Stimulated activated CD8-positive, alpha-beta memory T cell treated with anti-CD3 and anti-CD28 coated beads, Interleukin-15, amount 100 ng/mL, for 1 hour (primary cell): ENCODE measurements around the gene RALY.

Experiments
- DNase-seq: peaks from one replicate; pipeline ENCODE4 v3.0.0-alpha.2; 2020; ENCODE audit warnings: low read depth

Gene RALY

DNA sequence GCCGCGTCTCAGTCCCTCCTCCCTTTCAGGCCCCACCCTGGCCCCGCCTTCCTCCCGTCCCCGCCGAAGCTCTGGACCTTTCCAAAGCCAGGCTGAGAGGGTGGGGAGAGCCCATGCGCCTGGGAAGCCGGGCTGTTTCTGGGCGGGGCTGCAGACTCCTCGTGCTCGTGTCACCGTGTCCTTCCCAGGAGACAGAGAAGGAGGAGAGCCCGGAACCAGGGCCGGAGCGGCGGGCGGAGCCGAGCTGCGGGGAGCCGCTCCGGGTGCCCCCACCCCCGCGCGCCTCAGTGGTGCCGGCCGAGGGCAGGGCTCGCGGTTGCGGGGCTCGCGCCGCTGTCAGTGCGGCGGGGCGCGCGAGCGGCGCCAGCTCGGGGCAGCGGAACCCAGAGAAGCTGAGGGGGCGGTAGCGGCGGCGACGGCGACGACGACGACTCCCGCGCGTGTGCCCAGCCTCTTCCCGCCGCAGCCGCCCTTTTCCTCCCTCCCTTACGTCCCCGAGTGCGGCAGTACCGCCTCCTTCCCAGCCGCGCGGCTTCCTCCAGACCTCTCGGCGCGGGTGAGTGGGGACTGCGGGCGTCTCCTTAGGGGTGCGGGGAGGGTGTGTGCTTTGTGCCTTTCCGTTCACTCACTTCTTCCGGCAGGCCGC, at the start of gene RALY:
TSS of gene RALY (plus strand) at position 336 of the 646 bp plus-strand sequence. CDS start 78,164 bp downstream, outside the sequence.
- peak; percentile 93 for DNase-seq

DNA sequence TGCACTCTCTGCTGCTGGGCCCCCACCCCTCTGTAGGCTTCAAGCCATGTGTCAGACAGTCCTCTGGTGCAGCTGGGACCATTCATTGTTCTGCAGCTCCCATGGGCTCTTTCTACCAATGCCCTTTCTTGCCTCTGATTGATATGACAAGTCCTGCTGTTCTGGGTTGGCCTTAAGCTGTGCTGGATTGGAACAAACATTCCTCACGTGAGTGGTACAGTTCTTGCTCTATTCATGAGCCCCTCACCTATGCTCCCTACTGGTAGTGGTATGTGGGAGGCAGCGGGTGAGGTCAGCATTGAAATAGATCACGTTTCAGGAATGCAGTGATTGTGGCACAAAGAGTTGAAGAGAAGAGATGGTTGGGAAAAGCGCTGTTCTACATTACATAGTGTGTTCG, 48.8 kb upstream of the RALY start:
- no peak for DNase-seq

DNA sequence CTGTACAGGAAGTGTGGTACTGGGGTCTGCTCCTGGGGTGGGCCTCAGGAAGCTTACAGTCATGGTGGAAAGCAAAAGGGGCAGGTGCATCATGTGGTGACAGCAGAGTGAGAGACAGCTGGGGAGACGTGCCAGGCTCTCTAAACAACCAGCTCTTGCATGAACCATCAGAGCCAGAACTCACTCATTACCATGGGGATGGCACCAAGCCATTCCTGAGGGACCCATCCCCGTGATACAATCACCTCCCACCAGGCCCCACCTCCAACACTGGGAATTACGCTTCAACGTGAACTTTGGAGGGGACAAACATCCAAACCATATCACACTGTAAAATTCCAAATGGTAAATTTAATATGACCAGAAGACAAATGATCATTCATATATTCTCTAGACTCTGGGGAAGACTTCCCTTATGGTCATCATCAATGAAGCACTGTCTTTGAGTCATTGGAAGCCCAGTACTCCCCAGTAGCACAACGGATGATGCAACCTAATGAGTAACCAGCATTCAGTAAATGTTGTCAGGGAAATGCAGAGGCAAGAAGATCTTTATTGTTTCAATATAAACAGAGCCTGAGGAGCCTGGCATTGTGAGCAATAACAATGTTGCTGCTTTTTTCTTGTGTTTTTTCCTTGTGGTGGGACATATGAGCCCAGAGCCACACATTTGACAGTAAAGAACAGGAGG, 48.2 kb upstream of the RALY start:
- no peak for DNase-seq

DNA sequence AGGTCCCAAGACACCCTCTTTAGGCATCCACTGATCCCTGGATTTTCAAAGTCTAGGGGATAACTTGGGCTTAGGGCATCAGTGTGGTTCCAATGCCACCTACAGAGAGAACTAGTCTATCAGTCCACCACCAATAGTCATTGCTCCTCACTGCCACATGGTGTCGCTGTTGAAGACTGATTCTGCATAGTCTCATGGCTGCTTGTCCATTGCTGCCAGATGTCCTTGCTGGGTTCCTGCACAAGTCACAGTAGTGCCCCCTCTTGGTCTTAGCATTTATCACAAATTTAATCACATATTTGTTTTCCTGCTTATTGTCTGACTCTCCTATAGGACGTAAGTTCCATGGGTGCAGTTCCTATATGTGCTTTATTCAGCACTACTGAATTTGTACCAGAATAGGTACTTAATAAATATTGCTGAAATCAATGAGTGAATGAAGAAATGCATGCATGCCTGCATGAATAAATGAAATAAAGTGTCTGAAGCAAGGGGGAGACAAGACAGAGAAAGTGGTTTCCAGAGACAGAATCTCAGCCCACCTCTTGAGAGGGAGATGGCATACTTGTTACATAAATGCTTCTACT, 45.9 kb upstream of the RALY start:
- no peak for DNase-seq

DNA sequence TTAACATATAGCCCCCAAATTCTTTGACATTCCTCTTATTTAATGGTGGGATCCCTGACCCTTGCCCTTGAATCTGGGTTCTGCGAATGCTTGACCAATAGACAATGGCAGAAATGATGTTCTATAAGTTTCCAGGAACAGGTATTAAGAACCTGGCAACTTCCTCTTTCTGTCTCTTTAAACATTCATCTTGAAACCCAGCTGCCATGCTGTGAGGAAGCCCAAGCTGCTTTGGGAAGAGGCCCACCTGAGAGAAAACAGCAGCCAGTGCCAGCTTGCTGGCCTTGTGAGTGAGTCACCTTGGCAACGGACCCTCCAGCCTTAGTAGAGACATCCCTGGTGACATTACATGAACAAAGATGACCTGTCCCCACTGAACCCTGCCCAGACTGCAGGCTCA, 45.2 kb upstream of the RALY start:
- no peak for DNase-seq

DNA sequence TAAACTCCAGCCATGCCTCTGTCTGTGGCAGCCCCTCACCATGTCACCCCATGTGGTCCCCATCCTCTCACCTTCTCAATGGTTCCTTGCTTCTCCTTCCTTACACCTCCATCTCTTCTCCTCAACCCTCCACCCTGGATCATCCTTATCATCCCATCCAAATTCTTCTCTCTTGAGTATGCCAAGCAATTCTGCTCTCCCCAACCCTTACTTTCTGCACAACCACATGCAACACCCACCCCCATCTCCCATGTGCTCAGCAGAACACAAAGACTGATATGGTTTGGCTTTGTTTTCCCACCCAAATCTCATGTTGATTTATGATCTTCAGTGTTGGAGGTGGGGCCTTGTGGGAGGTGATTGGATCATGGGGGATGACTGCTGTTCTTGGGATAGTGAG, 42.5 kb upstream of the RALY start:
- DNase-seq: no peak

DNA sequence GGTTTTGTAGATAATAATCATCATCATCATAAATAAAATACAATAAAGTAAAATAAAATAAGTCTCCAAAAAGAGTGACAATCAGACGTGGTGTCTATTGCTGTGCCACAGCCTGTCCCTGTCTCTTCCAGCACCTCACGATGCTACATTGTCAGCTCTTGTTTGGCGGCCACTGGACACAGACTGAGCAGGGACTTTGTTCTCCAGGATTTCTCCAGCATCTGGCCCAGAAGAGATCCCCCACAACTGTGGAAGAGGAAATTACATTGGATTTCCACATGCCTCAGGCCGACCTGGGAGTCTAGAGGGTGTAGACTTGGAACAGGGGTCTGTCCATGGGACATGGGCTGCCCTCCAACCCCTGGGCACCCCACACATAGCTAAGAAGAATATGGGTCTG, 39.2 kb upstream of the RALY start:
- DNase-seq: no peak

DNA sequence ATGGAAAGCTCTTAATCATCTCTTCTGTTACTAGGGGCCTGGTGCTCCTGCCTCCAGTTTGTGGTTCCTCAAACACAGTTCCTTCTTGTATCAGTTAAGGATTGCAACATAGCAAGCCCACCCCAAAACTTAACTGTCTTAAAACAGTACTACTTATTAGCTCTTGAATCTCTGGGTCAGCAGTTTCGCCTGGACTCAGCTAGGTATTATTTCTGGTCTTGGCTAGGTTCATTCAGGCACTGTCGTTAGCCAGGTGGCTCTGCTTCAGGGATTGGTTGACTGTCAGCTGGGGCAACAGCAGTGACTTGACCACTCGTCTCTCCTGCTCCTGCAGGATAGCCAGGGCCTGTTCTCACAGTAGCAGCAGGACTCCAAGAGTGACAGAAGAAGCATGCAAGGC, 30.0 kb upstream of the RALY start:
- DNase-seq: no peak

DNA sequence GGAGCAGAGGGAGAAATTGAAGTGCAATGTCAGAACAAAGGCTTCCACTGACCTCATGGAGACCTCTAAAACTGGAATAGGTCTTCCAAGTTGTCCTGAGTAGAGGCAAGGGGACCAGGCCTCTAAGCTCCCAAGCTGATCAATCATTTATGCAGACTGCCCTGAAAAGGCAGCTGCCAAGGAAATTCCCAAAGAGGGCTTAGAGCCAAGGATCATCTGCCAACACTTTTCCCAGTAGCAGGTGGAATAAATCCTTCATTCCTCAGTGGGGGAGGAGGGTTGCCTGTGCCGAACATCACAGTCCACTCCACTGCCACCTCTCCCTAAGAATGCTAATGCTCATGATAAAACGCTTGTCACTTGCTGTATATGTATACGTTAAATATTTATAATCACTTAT, 29.3 kb upstream of the RALY start:
- no peak for DNase-seq

DNA sequence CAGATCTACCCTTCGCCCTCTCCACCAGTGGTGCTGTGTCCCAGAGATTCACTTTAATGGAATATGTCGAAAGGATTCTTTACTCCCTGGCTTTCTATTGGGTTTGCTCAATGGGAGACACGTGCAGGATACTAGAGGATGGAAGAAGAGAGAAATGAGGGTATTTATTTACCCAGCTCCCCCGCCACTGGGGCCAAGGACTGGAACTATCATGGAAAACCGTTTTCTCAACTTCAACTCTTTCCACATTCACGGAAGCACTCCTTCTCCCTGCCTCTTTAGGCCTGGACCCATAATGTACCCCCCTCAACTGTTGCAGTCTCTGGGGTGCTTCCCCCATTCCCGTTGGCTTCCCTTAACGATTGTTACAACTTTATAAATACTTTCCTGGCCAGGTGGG, 26.6 kb upstream of the RALY start:
- no peak for DNase-seq

DNA sequence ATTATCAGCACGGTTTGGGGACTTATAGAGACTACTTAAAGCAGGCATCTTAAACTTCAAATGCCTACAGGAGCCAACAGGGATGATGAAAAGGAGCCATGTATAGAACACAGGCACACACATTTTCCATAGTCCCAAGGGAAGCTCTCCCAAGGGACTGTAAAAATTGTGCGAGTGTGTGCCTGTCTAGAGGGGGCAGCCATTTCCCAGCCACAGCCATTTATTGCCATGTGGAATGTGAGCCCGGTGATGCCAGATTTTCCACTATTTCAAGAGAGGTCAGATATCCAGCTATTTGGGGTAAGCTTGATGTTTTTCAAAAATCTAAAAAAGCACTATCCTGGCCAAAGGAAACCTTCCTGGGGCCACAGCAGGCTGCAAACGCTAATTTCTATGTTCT, 24.1 kb upstream of the RALY start:
- DNase-seq: no peak

DNA sequence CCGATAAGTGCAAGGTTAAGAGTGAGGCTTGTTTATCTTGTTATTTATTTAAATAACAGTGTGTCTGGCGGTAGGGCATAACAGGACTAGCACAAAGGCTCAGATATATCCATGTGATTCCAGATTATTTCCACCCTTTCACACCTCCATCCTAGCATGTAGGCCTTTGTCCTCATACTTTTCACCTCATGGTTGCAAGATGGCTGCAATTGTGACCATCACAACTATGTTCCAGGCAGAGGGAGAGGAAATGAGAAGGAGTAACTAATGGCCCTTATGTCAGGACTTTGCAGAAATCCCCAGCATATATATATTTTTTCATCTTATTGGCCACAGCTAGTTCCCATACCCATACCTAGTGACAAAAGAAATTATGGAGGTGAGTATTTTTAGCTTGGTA, 23.5 kb upstream of the RALY start:
- no peak for DNase-seq

DNA sequence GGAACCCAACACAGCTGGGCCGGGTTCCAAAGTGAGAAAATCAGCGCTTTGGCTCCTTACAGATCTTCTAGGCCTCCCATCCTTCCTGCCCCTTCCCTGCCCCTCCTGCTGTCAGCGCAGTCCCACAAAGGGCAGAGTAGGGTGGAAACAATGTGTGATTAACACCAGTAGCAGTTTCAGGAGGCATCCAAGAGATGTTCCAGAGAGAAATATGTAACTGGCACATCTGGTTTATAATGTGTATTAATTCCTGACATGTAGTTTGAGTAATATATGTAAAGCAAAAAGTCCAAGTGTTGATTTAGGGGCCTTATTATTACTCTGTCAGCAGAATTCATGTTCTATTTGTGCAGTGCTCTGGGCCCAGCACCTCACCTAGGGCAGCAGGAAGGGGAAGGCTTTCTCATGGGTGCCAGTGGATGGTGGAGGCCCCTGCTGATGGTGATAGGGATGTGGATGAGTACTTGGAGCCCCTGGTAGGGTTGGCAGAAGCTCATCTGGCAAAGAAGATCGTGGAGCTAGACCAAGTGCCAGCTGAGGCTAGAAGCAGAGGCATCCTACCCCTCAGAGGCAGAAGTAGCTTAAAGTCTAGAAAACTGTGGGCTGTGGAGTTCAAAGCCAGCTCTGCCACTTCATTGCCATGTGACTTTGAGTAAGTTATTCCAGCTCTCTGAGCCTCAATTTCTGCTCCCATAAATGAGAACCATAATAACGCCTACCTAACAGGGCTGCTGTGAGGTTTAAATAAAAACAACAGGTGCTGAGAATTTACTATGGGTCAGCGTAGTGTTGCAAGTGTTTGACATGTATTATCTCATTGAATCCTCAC, 22.4 kb upstream of the RALY start:
- DNase-seq: no peak

DNA sequence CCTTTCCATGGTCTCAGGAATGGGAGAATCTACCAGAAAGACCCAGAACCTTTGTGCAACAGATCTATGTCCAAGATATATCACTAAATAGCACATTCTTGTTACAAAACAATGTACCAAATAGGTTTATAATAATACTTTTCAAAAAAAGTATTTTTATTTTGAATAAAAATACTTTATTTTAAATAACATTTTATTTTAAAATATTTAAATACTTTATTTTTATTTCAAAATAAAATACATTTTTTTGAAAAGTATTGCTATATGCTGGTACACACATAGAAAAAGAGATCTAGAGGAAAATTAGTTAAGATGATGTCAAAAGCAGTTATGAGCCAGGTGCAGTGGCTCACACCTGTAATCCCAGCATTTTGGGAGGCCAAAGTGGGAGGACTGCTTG, 16.8 kb upstream of the RALY start:
- no peak for DNase-seq

DNA sequence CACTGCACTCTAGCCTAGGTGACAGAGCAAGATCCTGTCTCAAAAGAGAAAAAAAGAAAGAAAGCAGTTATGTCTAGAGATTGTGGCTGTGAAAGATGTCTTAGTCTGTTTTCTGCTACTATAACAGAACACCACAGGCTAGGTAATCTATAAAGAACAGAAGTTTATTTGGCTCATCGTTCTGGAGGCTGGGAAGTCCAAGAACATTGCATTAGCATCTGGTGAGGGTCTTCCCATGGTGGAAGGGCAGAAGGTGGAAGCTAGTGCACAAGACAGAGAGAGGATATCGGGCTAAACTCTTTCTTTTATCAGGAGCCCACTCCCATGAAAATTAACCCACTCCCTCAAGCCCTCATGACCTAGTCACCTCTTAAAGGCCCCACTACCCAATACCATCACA, 16.2 kb upstream of the RALY start:
- no peak for DNase-seq

DNA sequence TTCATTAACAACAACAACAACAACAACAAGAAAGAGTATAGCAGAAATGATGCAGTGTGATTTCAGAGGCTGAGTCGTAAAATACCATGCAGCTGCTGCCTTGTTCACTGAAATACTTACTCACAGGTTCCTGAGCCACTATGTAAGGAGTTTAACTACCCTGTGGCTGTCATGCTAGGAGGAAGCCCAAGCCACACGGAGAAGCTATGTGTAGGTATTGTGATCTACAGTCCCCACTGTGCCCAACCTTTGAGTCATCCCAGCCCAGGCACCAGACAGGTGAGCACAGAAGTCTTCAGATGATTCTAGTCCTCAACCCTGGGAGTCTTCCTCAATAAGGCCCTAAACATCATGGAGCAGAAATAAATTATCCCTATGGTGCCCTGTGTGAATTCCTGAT, 14.6 kb upstream of the RALY start:
- no peak for DNase-seq

DNA sequence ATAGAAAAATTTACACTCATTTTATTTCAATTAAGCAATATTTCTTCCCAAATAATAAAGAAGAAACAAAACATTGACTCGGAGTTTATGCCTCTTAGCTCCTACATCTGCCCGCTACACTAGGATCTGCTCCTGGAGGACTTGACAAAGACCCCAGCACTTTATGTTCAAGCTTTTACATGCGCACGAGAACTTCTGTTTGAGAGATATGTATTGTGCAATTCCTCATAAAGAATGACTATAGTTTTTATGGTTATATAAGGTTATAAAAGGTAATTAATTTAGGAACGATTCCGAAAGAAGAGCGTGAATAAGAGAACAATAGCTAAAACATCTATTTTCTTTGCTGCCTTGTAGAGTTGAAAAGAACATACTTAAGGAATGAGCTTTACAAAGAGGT, 12.4 kb upstream of the RALY start:
- DNase-seq: no peak

DNA sequence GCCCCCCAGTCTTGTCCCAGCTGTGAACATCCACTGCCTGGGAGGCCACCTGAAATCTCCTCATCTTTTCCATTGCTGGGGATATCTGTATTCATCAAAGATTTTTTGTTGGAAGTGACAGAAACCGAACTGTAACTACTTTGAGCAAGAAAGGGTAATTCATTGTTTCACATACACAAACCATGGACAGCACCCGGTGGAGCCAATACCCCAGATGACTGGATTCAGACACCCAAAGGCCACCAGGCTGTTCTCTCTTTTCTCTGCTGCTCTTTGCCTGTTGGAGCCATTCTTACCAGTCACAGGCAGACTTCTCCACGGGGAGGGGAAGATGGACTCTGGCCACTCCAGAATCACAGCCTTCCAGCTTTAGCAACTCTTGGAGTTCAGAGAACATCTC, 11.7 kb upstream of the RALY start:
- no peak for DNase-seq

DNA sequence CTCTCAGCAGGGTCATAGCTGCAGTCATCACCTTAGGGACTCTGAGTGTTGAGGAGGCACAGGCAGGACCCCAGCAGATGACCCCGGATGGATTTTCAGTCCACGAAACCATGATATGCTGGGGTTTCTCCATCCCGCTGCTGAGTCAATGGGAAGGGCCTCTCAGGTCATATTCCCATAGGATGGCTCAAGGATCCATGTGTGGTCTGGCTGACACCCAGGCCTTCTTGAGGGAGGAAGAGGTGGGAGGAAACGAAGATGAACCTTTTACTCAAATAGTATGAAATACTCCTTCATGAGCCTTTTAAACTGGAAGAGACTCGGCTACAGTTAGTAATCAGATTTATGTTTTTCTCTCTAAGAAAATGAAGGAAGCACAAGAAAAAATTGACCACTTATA, 10.3 kb upstream of the RALY start:
- DNase-seq: no peak

DNA sequence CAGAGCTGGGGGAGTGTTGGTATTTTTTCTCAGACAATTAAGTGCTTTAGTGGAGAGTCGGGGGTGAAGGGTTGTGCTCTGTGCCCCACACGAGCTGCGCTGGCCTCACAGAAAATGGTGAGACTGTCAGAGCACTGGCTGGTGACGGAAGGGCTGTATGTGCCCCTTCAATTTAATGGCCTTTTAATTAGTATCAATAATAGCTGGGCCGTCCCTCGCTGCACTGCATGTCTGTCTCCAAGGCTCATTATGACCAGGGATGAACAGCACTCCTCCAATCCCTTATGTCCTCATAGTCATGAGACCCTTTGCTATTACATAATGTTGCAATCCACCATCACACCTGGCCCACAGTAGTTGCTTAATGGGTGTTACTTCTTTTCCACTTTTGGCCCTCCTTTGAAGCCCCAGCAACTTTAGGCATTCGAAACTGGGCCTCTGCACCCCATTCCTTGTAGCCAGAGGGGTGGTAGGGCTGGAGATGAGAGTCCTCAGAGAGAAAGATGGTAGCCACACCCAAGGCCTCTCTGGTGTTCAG, 9.5 kb upstream of the RALY start:
- no peak for DNase-seq

DNA sequence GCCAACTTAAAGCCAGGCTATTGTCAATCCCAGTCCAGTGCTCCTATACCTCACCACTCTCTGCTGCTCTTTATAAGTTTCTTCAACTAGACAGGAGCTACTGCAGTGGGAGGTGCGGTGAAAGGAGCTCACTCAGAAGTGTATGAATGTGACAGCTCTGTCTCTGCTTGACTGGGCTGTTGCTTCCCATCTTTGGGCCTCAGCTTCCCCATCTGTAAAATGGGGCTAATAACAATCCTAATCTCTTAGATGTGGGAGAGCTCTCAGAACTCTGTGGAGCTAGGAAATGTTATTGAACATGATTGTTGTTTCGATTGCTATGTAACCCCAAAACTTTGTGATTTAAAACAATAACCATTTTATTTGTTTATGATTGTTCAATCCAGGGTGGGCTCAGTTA, 8.4 kb upstream of the RALY start:
- no peak for DNase-seq

DNA sequence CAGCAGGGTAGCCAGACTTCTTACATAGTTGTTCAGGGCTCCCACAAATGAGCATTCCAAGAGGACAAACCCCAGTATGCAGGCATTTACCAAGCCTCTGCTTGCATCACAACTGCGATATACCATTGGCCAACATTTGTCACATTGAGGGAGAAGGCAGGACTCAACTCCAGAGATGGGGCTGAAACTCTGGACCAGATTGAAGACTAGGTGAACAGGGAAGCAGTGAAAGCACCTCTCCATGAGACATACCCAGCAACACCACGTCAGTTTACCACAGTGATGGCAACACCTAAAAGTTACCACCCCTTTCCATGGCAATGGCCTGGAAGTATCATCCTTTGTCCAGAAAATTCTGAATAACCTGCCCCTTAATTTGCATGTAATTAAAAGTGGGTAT, 7.9 kb upstream of the RALY start:
- no peak for DNase-seq
